CD4-positive, alpha-beta T cell treated with Interleukin-21 for 1 hour (primary cell): ENCODE results near the gene XRCC5.
"Not testable (repeated sequence)": the region's sequence is repeated elsewhere in the genome, so short reads cannot be mapped to it uniquely, and the experiment has no call there.

ENCODE experiments used
- DNase-seq: peaks from one replicate; pipeline ENCODE4 v3.0.0-alpha.2; 2020

Gene XRCC5

GRCh38 chr2:216119986-216120385 lies 10.8 kb downstream of the XRCC5 start:
- DNase-seq: peak; percentile 10

- no peak for DNase-seq
These were observed 12.1 kb downstream of the XRCC5 start for GRCh38 chr2:216121255-216121654.

GRCh38 chr2:216126943-216127342 lies 17.8 kb downstream of the XRCC5 start:
- no peak for DNase-seq

- DNase-seq: no peak
These were observed 21.3 kb downstream of the XRCC5 start for GRCh38 chr2:216130346-216130971.

GRCh38 chr2:216131175-216131926 lies 22.2 kb downstream of the XRCC5 start:
- DNase-seq: no peak

GRCh38 chr2:216132585-216132984 lies 23.4 kb downstream of the XRCC5 start:
- no peak for DNase-seq

- DNase-seq: no peak
These were observed 24.2 kb downstream of the XRCC5 start for GRCh38 chr2:216133397-216133796.

GRCh38 chr2:216134958-216135541 lies 25.9 kb downstream of the XRCC5 start:
- DNase-seq: no peak

- DNase-seq: peak; percentile 52
These were observed 30.7 kb downstream of the XRCC5 start for GRCh38 chr2:216139884-216140283.

- DNase-seq: not testable (repeated sequence)
These were observed 32.4 kb downstream of the XRCC5 start for GRCh38 chr2:216141516-216141915.

GRCh38 chr2:216142540-216142939 lies 33.4 kb downstream of the XRCC5 start:
- DNase-seq: peak; percentile 0

- no peak for DNase-seq
These were observed 35.2 kb downstream of the XRCC5 start for GRCh38 chr2:216144372-216144771.

GRCh38 chr2:216144857-216145256 lies 35.7 kb downstream of the XRCC5 start:
- no peak for DNase-seq

- no peak for DNase-seq
These were observed 37.4 kb downstream of the XRCC5 start for GRCh38 chr2:216146573-216146972.

- DNase-seq: no peak
These were observed 38.3 kb downstream of the XRCC5 start for GRCh38 chr2:216147172-216148131.

GRCh38 chr2:216148983-216149382 lies 39.8 kb downstream of the XRCC5 start:
- no peak for DNase-seq

GRCh38 chr2:216149741-216150140 lies 40.6 kb downstream of the XRCC5 start:
- DNase-seq: no peak

GRCh38 chr2:216151313-216152025 lies 42.3 kb downstream of the XRCC5 start:
- DNase-seq: no peak

- no peak for DNase-seq
These were observed 46.8 kb downstream of the XRCC5 start for GRCh38 chr2:216155954-216156353.

GRCh38 chr2:216156822-216157221 lies 47.7 kb downstream of the XRCC5 start:
- DNase-seq: no peak

GRCh38 chr2:216159144-216159543 lies 50.0 kb downstream of the XRCC5 start:
- no peak for DNase-seq

GRCh38 chr2:216159646-216160045 lies 50.5 kb downstream of the XRCC5 start:
- no peak for DNase-seq
